Lower leg skin (tissue), 4 donors: ENCODE data around the gene SHC1. TPM values are rescaled to one million over a fixed set of nuclear protein-coding genes. Genes with fewer than 3 reads are reported as not detected.

Source experiments
- DNase-seq, 2 donors: peaks; one replicate each; pipeline ENCODE4 v3.0.0-alpha.2; 2019; ENCODE audit warnings: low spot score in 2 of 2
- H3K4me3 ChIP-seq: fragments of 200-600 bp; sonication (generic); 2 replicates; pipeline ENCODE4 v1.5.1; 2017; ENCODE audit warnings: mild to moderate bottlenecking, low read depth; ENCODE audit not compliant: poor library complexity, severe bottlenecking
- CTCF ChIP-seq, 3 donors: fragments of 450-650 bp; IDR thresholded peaks; one replicate each; pipeline ENCODE4 v1.5.1; 2016; ENCODE audit warnings: antibody characterized with exemption in 3 of 3, mild to moderate bottlenecking in 3 of 3, moderate library complexity in 2 of 3
- POLR2A ChIP-seq, 2 donors: fragments of 450-650 bp; IDR thresholded peaks; one replicate each; pipeline ENCODE4 v1.6.1; 2016 to 2017; ENCODE audit warnings: antibody characterized with exemption in 2 of 2, mild to moderate bottlenecking in 1 of 2, moderate library complexity in 1 of 2
- WGBS, 2 donors: methylation state at CpG; one replicate each; pipeline ENCODE4 v1.1.5; 2018; 5-methylcytosine and 5-hydroxymethylcytosine counted together
- intact Hi-C: fragments of 100-400 bp; cut with DNase I; formaldehyde crosslinking; loops from one replicate; pipeline ENCODE4 v1.15.0; 2023; ENCODE audit warnings: low total_unique reads
- total RNA-seq, 4 donors: library from RNA; depleted of rRNA; stranded (reverse); fragments of >200 nt; gene quantifications; one replicate each; pipeline ENCODE4 v1.1.0, GENCODE V29; 2016

SHC1 gene
- total RNA-seq, 4 donors from 2014 or later, result 45.4 to 68.9 (median 66.4) TPM

- H3K4me3 ChIP-seq, result no peak overlapping the region
- intact Hi-C loops, result no loop called here
- no peak for DNase-seq
- WGBS, 2 donors, result 75 to 86% methylated on average over 1 of the region's 1 CpG
- TF ChIP-seq POLR2A (IDR thresholded peaks at IDR 0.05) (no peak), CTCF (IDR thresholded peaks at IDR 0.05) (no peak)
Observed at GRCh38 chr1:154940213-154940560, 30.4 kb downstream of the SHC1 start.

GRCh38 chr1:154938604-154939399 is 31.7 kb downstream of the SHC1 start:
- WGBS, 2 donors, result 88 to 90% methylated on average over 7 of the region's 7 CpGs
- DNase-seq, result no peak
- TF ChIP-seq CTCF (IDR thresholded peaks at IDR 0.05) (no peak), POLR2A (IDR thresholded peaks at IDR 0.05) (no peak)
- intact Hi-C loops, result no loop called here
- no peak overlapping the region for H3K4me3 ChIP-seq

- no peak for DNase-seq
- no peak for TF ChIP-seq POLR2A (IDR thresholded peaks at IDR 0.05)
- no peak for TF ChIP-seq CTCF (IDR thresholded peaks at IDR 0.05)
- no peak overlapping the region for H3K4me3 ChIP-seq
- 63 to 74% methylated on average over 8 of the region's 8 CpGs for WGBS, 2 donors
- intact Hi-C loops, result no loop called here
Observed at GRCh38 chr1:154937988-154938386, 32.6 kb downstream of the SHC1 start.

- peak; percentile 85 to 98 for DNase-seq
- intact Hi-C loops, result no loop called here
- peak overlapping the region; percentile 42 for H3K4me3 ChIP-seq
- WGBS, 2 donors, result 0% methylated on average over 32 to 36 of the region's 36 CpGs
- TF ChIP-seq CTCF (IDR thresholded peaks at IDR 0.05) (no peak), POLR2A (IDR thresholded peaks at IDR 0.05) (no peak)
Observed at GRCh38 chr1:154937085-154937987, 33.2 kb downstream of the SHC1 start.

GRCh38 chr1:154936555-154937084 is 33.9 kb downstream of the SHC1 start, which contains the start of gene PMVK:
Gene PMVK (minus strand): TSS chr1:154936719. CDS start chr1:154936685, 34 bp downstream.
- intact Hi-C loops, result no loop called here

More at GRCh38 chr1:154936555-154937084, 33.9 kb downstream of the SHC1 start, which contains the start of gene PMVK:
- TF ChIP-seq CTCF (IDR thresholded peaks at IDR 0.05) (peak in 1 of 3 donors; percentile 29), POLR2A (IDR thresholded peaks at IDR 0.05) (no peak)
- 0 to 1% methylated on average over 43 to 45 of the region's 45 CpGs for WGBS, 2 donors
- peak; percentile 95 to 99 for DNase-seq
- H3K4me3 ChIP-seq, result peak within 1 kb of the TSS; percentile 67
